RWPE2 (cell line): Measurements from ENCODE around the gene GADD45B.

Experiments
- ATAC-seq: fragments of 200-7000 bp; cut with Tn5 transposase; 3 replicates; pipeline ENCODE4 v1.9.1; 2021; ENCODE audit warnings: low read depth
- DNase-seq: peaks from one replicate; pipeline ENCODE4 v3.0.0-alpha.2; 2020; ENCODE audit warnings: low spot score
- H3K27ac ChIP-seq: fragments of 450-650 bp; 2 replicates; pipeline ENCODE4 v1.5.1; 2017; ENCODE audit warnings: mild to moderate bottlenecking; ENCODE audit not compliant: poor library complexity, severe bottlenecking
- H3K27me3 ChIP-seq: fragments of 250-450 bp; sonication (Bioruptor Pico); 2 replicates; pipeline ENCODE4 v1.5.1; 2021; ENCODE audit warnings: mild to moderate bottlenecking, moderate library complexity; ENCODE audit not compliant: insufficient read depth, poor library complexity, severe bottlenecking
- H3K36me3 ChIP-seq: fragments of 250-450 bp; sonication (Bioruptor Pico); 2 replicates; pipeline ENCODE4 v1.5.1; 2020; ENCODE audit warnings: low read depth, mild to moderate bottlenecking, moderate library complexity
- H3K4me1 ChIP-seq: fragments of 250-450 bp; sonication (Bioruptor Pico); 2 replicates; pipeline ENCODE4 v1.5.1; 2021; ENCODE audit warnings: mild to moderate bottlenecking, moderate library complexity; ENCODE audit not compliant: insufficient read depth, poor library complexity, severe bottlenecking
- H3K4me3 ChIP-seq: fragments of 250-450 bp; sonication (Bioruptor Pico); 2 replicates; pipeline ENCODE4 v1.5.1; 2021; ENCODE audit warnings: mild to moderate bottlenecking, moderate library complexity; ENCODE audit not compliant: severe bottlenecking
- H3K9me3 ChIP-seq: fragments of 250-450 bp; sonication (Bioruptor Pico); 2 replicates; pipeline ENCODE4 v1.5.1; 2021; ENCODE audit warnings: mild to moderate bottlenecking, moderate library complexity; ENCODE audit not compliant: severe bottlenecking
- CTCF ChIP-seq: fragments of 450-650 bp; IDR thresholded peaks from one replicate; pipeline ENCODE4 v1.5.1; 2017; ENCODE audit warnings: mild to moderate bottlenecking, moderate library complexity; ENCODE audit not compliant: poor library complexity, severe bottlenecking

Gene GADD45B

GRCh38 chr19:2474232-2475017 lies 1.5 kb upstream of the GADD45B start:
- no peaks in the 10 kb centered on the region for H3K4me1 ChIP-seq
- H3K9me3 ChIP-seq, result no peaks in the 10 kb centered on the region
- DNase-seq, result peak; percentile 89
- H3K27me3 ChIP-seq, result no peaks in the 10 kb centered on the region
- peaks cover 23% of the 10 kb centered on the region for H3K36me3 ChIP-seq
- peak; percentile 95 for TF ChIP-seq CTCF
- ATAC-seq, result peak; percentile 41
- peak overlapping the region; percentile 76 for H3K27ac ChIP-seq
- peak overlapping the region; percentile 89 for H3K4me3 ChIP-seq

GRCh38 chr19:2475018-2475701 lies 767 bp upstream of the GADD45B start:
- peaks cover 23% of the 10 kb centered on the region for H3K36me3 ChIP-seq
- no peak for DNase-seq
- no peaks in the 10 kb centered on the region for H3K4me1 ChIP-seq
- H3K9me3 ChIP-seq, result no peaks in the 10 kb centered on the region
- ATAC-seq, result peak; percentile 36
- TF ChIP-seq CTCF, result no peak
- H3K27ac ChIP-seq, result peak overlapping the region; percentile 76
- H3K4me3 ChIP-seq, result peak overlapping the region; percentile 89
- no peaks in the 10 kb centered on the region for H3K27me3 ChIP-seq

- no peaks in the 10 kb centered on the region for H3K9me3 ChIP-seq
- H3K36me3 ChIP-seq, result peaks cover 23% of the 10 kb centered on the region
- TF ChIP-seq CTCF, result no peak
- H3K27me3 ChIP-seq, result no peaks in the 10 kb centered on the region
- peak overlapping the region; percentile 76 for H3K27ac ChIP-seq
- DNase-seq (no peak), ATAC-seq (no peak)
- H3K4me3 ChIP-seq, result peak overlapping the region; percentile 89
- H3K4me1 ChIP-seq, result no peaks in the 10 kb centered on the region
Measured at GRCh38 chr19:2476451-2477140, 669 bp downstream of the GADD45B start.

- peak; percentile 43 for ATAC-seq
- Histone ChIP-seq H3K4me3 (peak overlapping the region; percentile 89), H3K4me1 (no peaks in the 10 kb centered on the region), H3K27ac (peak overlapping the region; percentile 76), H3K9me3 (no peaks in the 10 kb centered on the region), H3K36me3 (peaks cover 23% of the 10 kb centered on the region), H3K27me3 (no peaks in the 10 kb centered on the region)
- TF ChIP-seq CTCF, result no peak
- no peak for DNase-seq
Measured at GRCh38 chr19:2477141-2477710, 1.3 kb downstream of the GADD45B start.
